Vagina (tissue), 2 donors: ENCODE data around the gene COL26A1. TPM values are rescaled to one million over a fixed set of nuclear protein-coding genes. Genes with fewer than 3 reads are reported as not detected.

Experiments used
- DNase-seq, 2 donors: peaks; one replicate each; pipeline ENCODE4 v3.0.0-alpha.2; 2017; ENCODE audit errors: extremely low spot score in 2 of 2
- H3K27ac ChIP-seq: fragments of 200-600 bp; sonication (generic); one replicate; pipeline ENCODE4 v1.5.1; 2019
- H3K27me3 ChIP-seq: fragments of 200-600 bp; sonication (generic); one replicate; pipeline ENCODE4 v1.5.1; 2019
- H3K36me3 ChIP-seq, 2 donors: fragments of 200-600 bp; sonication (generic); one replicate each; pipeline ENCODE4 v1.5.1; 2017 to 2019
- H3K4me1 ChIP-seq: fragments of 200-600 bp; sonication (generic); one replicate; pipeline ENCODE4 v1.5.1; 2019
- H3K4me3 ChIP-seq, 2 donors: fragments of 200-600 bp; sonication (generic); 1 replicate in 1 of 2; 2 replicates in 1 of 2; pipeline ENCODE4 v1.5.1; 2016 to 2019
- H3K9me3 ChIP-seq: fragments of 200-600 bp; sonication (generic); one replicate; pipeline ENCODE4 v1.5.1; 2019
- CTCF ChIP-seq, 3 experiments: fragments of 450-650 bp in 2 of 3; fragments of 200-600 bp in 1 of 3; sonication (generic) in 1 of 3; IDR thresholded peaks; one replicate each; pipeline ENCODE4 v1.5.1; 2017 to 2019; ENCODE audit warnings: antibody characterized with exemption in 3 of 3, mild to moderate bottlenecking in 2 of 3, moderate library complexity in 2 of 3
- POLR2A ChIP-seq, 2 donors: fragments of 450-650 bp; IDR thresholded peaks; one replicate each; pipeline ENCODE4 v1.6.1; 2017; ENCODE audit warnings: antibody characterized with exemption in 2 of 2, mild to moderate bottlenecking in 2 of 2, moderate library complexity in 2 of 2
- POLR2AphosphoS5 ChIP-seq, 2 donors: sonication (generic); formaldehyde crosslinking; IDR thresholded peaks; one replicate each; pipeline ENCODE4 v1.9.0; 2017; ENCODE audit warnings: antibody characterized with exemption in 2 of 2, mild to moderate bottlenecking in 2 of 2, low read depth in 1 of 2; ENCODE audit not compliant: insufficient read depth in 1 of 2
- intact Hi-C: fragments of 100-400 bp; cut with DNase I; formaldehyde crosslinking; loops from one replicate; pipeline ENCODE4 v1.15.1; 2023
- total RNA-seq: library from RNA; depleted of rRNA; stranded (reverse); fragments of >200 nt; gene quantifications from one replicate; pipeline ENCODE4 v1.2.3, GENCODE V29; 2016

COL26A1 gene
- total RNA-seq, 1 donor from 2014 or later: not detected

GRCh38 chr7:101377189-101377736 is 14.6 kb downstream of the COL26A1 start:
- Histone ChIP-seq H3K36me3 (no peaks in the 10 kb centered on the region), H3K9me3 (no peaks in the 10 kb centered on the region), H3K27ac (no peak overlapping the region), H3K4me1 (peaks cover 4% of the 10 kb centered on the region), H3K4me3 (no peak overlapping the region), H3K27me3 (no peaks in the 10 kb centered on the region)
- TF ChIP-seq CTCF (IDR thresholded peaks at IDR 0.05): no peak
- TF ChIP-seq POLR2A (IDR thresholded peaks at IDR 0.05): no peak
- no peak for TF ChIP-seq POLR2AphosphoS5 (IDR thresholded peaks at IDR 0.05; ENCODE audit: insufficient read depth in 1 of 2, low read depth in 1 of 2)
- intact Hi-C loops: no loop called here
- DNase-seq: no peak

GRCh38 chr7:101378751-101379174 is 16.1 kb downstream of the COL26A1 start:
- H3K4me3 ChIP-seq: no peak overlapping the region

GRCh38 chr7:101379302-101379701 is 16.6 kb downstream of the COL26A1 start:
- intact Hi-C loops: no loop called here
- no peak for TF ChIP-seq POLR2A (IDR thresholded peaks at IDR 0.05)
- no peak for TF ChIP-seq CTCF (IDR thresholded peaks at IDR 0.05)
- no peak for TF ChIP-seq POLR2AphosphoS5 (IDR thresholded peaks at IDR 0.05; ENCODE audit: insufficient read depth in 1 of 2, low read depth in 1 of 2)
- no peak for DNase-seq
- Histone ChIP-seq H3K9me3 (no peaks in the 10 kb centered on the region), H3K27me3 (no peaks in the 10 kb centered on the region), H3K27ac (no peak overlapping the region), H3K4me3 (no peak overlapping the region), H3K36me3 (no peaks in the 10 kb centered on the region), H3K4me1 (no peaks in the 10 kb centered on the region)

More at GRCh38 chr7:101378751-101379174, 16.1 kb downstream of the COL26A1 start:
- DNase-seq: no peak
- Histone ChIP-seq H3K27me3 (no peaks in the 10 kb centered on the region), H3K36me3 (no peaks in the 10 kb centered on the region), H3K27ac (no peak overlapping the region), H3K4me1 (peaks cover 4% of the 10 kb centered on the region), H3K9me3 (no peaks in the 10 kb centered on the region)
- intact Hi-C loops: no loop called here
- TF ChIP-seq POLR2A (IDR thresholded peaks at IDR 0.05) (no peak), POLR2AphosphoS5 (IDR thresholded peaks at IDR 0.05; ENCODE audit: insufficient read depth in 1 of 2, low read depth in 1 of 2) (no peak), CTCF (IDR thresholded peaks at IDR 0.05) (no peak)

- Histone ChIP-seq H3K4me1 (no peaks in the 10 kb centered on the region), H3K27me3 (no peaks in the 10 kb centered on the region), H3K9me3 (no peaks in the 10 kb centered on the region), H3K27ac (no peak overlapping the region), H3K4me3 (no peak overlapping the region), H3K36me3 (no peaks in the 10 kb centered on the region)
- no peak for DNase-seq
- intact Hi-C loops: no loop called here
- TF ChIP-seq CTCF (IDR thresholded peaks at IDR 0.05): no peak
- TF ChIP-seq POLR2A (IDR thresholded peaks at IDR 0.05): no peak
- no peak for TF ChIP-seq POLR2AphosphoS5 (IDR thresholded peaks at IDR 0.05; ENCODE audit: insufficient read depth in 1 of 2, low read depth in 1 of 2)
Measured at GRCh38 chr7:101381549-101382111, 19.0 kb downstream of the COL26A1 start.

- Histone ChIP-seq H3K27ac (no peak overlapping the region), H3K4me3 (no peak overlapping the region), H3K9me3 (no peaks in the 10 kb centered on the region), H3K36me3 (no peaks in the 10 kb centered on the region), H3K27me3 (no peaks in the 10 kb centered on the region), H3K4me1 (no peaks in the 10 kb centered on the region)
- no peak for DNase-seq
- TF ChIP-seq POLR2AphosphoS5 (IDR thresholded peaks at IDR 0.05; ENCODE audit: insufficient read depth in 1 of 2, low read depth in 1 of 2) (no peak), POLR2A (IDR thresholded peaks at IDR 0.05) (no peak), CTCF (IDR thresholded peaks at IDR 0.05) (no peak)
- intact Hi-C loops: no loop called here
Measured at GRCh38 chr7:101382937-101383336, 20.3 kb downstream of the COL26A1 start.
